ENCODE results near the gene TMEM217.
A peak's percentile ranks its signal among the peaks of the same experiment; 100 is the strongest.

The TMEM217 gene

GRCh38 chr6:37230104-37230503 is 27.8 kb downstream of the TMEM217 start:
- H3K9me3 ChIP-seq (ENCODE audit: insufficient read depth, low read length), result no peaks in the 10 kb centered on the region
- TF ChIP-seq CTCF (IDR thresholded peaks at IDR 0.05; ENCODE audit: insufficient read depth, low read length, poor library complexity, severe bottlenecking), result no peak
- no peak for TF ChIP-seq EZH2phosphoT487 (conservative IDR thresholded peaks at IDR 0.05; ENCODE audit: low read length)
- no peak overlapping the region for H3K4me3 ChIP-seq (ENCODE audit: insufficient read depth, low read length, poor library complexity, severe bottlenecking)
- H4K20me1 ChIP-seq (ENCODE audit: low read depth, low read length), result no peaks in the 10 kb centered on the region
- H3K9me2 ChIP-seq (replicated peaks; ENCODE audit: insufficient read depth, low read length), result no peaks in the 10 kb centered on the region
- no peaks in the 10 kb centered on the region for H3K79me2 ChIP-seq (ENCODE audit: insufficient read depth, low read length)
- no peaks in the 10 kb centered on the region for H3K36me3 ChIP-seq (ENCODE audit: low read length)
- H3F3A ChIP-seq (ENCODE audit: insufficient read depth), result no peaks in the 10 kb centered on the region
- H3K27ac ChIP-seq (ENCODE audit: low read depth, low read length), result no peak overlapping the region
- no peaks in the 10 kb centered on the region for H3K27me3 ChIP-seq (ENCODE audit: low read length)
- H3K4me2 ChIP-seq (ENCODE audit: low read depth, low read length, poor library complexity, severe bottlenecking), result no peak overlapping the region
- H3K9ac ChIP-seq (ENCODE audit: low read length), result no peak overlapping the region
- no peak overlapping the region for H2AFZ ChIP-seq (ENCODE audit: low read depth, low read length, severe bottlenecking)

- Histone ChIP-seq H3K4me2 (ENCODE audit: low read depth, low read length, poor library complexity, severe bottlenecking) (no peak overlapping the region), H3K9ac (ENCODE audit: low read length) (no peak overlapping the region), H3K27ac (ENCODE audit: low read depth, low read length) (no peak overlapping the region), H3K79me2 (ENCODE audit: insufficient read depth, low read length) (no peaks in the 10 kb centered on the region), H3F3A (ENCODE audit: insufficient read depth) (no peaks in the 10 kb centered on the region; the same call in 1 of the 2 replicates), H2AFZ (ENCODE audit: low read depth, low read length, severe bottlenecking) (no peak overlapping the region), H3K36me3 (ENCODE audit: low read length) (no peaks in the 10 kb centered on the region), H3K27me3 (ENCODE audit: low read length) (no peaks in the 10 kb centered on the region), H4K20me1 (ENCODE audit: low read depth, low read length) (no peaks in the 10 kb centered on the region), H3K4me3 (ENCODE audit: insufficient read depth, low read length, poor library complexity, severe bottlenecking) (no peak overlapping the region), H3K9me3 (ENCODE audit: insufficient read depth, low read length) (no peaks in the 10 kb centered on the region), H3K9me2 (replicated peaks; ENCODE audit: insufficient read depth, low read length) (no peaks in the 10 kb centered on the region)
- TF ChIP-seq EZH2phosphoT487 (conservative IDR thresholded peaks at IDR 0.05; ENCODE audit: low read length) (no peak), CTCF (IDR thresholded peaks at IDR 0.05; ENCODE audit: insufficient read depth, low read length, poor library complexity, severe bottlenecking) (no peak)
These were observed 32.4 kb downstream of the TMEM217 start for GRCh38 chr6:37225350-37226169.

- Histone ChIP-seq H3K79me2 (ENCODE audit: insufficient read depth, low read length) (no peaks in the 10 kb centered on the region), H4K20me1 (ENCODE audit: low read depth, low read length) (no peaks in the 10 kb centered on the region), H3F3A (ENCODE audit: insufficient read depth) (peaks cover 4% of the 10 kb centered on the region; the same call in 1 of the 2 replicates), H3K9me3 (ENCODE audit: insufficient read depth, low read length) (no peaks in the 10 kb centered on the region), H3K27me3 (ENCODE audit: low read length) (no peaks in the 10 kb centered on the region), H3K4me2 (ENCODE audit: low read depth, low read length, poor library complexity, severe bottlenecking) (peak overlapping the region; percentile 67), H3K4me3 (ENCODE audit: insufficient read depth, low read length, poor library complexity, severe bottlenecking) (peak overlapping the region; percentile 61), H3K9me2 (replicated peaks; ENCODE audit: insufficient read depth, low read length) (no peaks in the 10 kb centered on the region), H3K36me3 (ENCODE audit: low read length) (no peaks in the 10 kb centered on the region), H2AFZ (ENCODE audit: low read depth, low read length, severe bottlenecking) (peak overlapping the region; percentile 97), H3K27ac (ENCODE audit: low read depth, low read length) (no peak overlapping the region), H3K9ac (ENCODE audit: low read length) (peak overlapping the region; percentile 40)
- no peak for TF ChIP-seq EZH2phosphoT487 (conservative IDR thresholded peaks at IDR 0.05; ENCODE audit: low read length)
- no peak for TF ChIP-seq CTCF (IDR thresholded peaks at IDR 0.05; ENCODE audit: insufficient read depth, low read length, poor library complexity, severe bottlenecking)
These were observed 35.0 kb downstream of the TMEM217 start for GRCh38 chr6:37222992-37223391.

Measured in SU-DHL-6 (cell line).